ENCODE measurements around the gene FGGY.

FGGY gene

DNA sequence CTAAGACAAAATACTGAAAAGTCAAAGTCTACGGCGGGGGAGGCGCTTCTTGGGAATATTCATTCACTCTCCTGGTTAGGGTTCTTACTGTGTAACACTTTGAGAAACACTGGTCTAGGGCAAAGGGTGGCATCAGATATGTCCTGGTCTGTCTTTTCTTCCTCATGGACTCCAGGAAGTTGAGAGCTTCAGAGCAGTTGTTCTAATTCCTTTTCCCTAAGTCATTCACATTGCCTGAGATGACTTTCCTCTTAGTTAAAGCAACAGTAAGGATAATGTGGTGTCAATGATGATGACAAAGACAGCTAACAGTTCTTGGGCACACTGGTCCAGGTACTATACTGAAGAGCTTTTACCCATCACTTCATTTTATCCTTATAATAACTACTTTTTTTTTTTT, 27.0 kb downstream of the FGGY start:
- Histone ChIP-seq H3K9ac (ENCODE audit: low read depth in 1 of 2, low read length in 2 of 2) (no peak overlapping the region), H3K36me3 (ENCODE audit: control insufficient read depth in 1 of 2, insufficient read depth in 2 of 2, low read length in 2 of 2) (no peaks in the 10 kb centered on the region), H3K4me3 (ENCODE audit: low read depth in 1 of 2, low read length in 2 of 2) (no peak overlapping the region), H3K4me1 (ENCODE audit: control insufficient read depth in 1 of 2, insufficient read depth in 2 of 2, low read length in 2 of 2) (no peaks in the 10 kb centered on the region), H3K9me3 (ENCODE audit: control insufficient read depth in 1 of 2, low read length in 2 of 2) (no peaks in the 10 kb centered on the region), H3K27ac (ENCODE audit: low read depth, low read length) (no peak overlapping the region), H3K27me3 (ENCODE audit: control insufficient read depth in 1 of 2, insufficient read depth in 2 of 2, low read length in 2 of 2) (no peaks in the 10 kb centered on the region)

- no peaks in the 10 kb centered on the region for H3K27me3 ChIP-seq (ENCODE audit: control insufficient read depth in 1 of 2, insufficient read depth in 2 of 2, low read length in 2 of 2)
- no peak overlapping the region for H3K27ac ChIP-seq (ENCODE audit: low read depth, low read length)
- H3K36me3 ChIP-seq (ENCODE audit: control insufficient read depth in 1 of 2, insufficient read depth in 2 of 2, low read length in 2 of 2): no peaks in the 10 kb centered on the region
- no peaks in the 10 kb centered on the region for H3K9me3 ChIP-seq (ENCODE audit: control insufficient read depth in 1 of 2, low read length in 2 of 2)
- no peaks in the 10 kb centered on the region for H3K4me1 ChIP-seq (ENCODE audit: control insufficient read depth in 1 of 2, insufficient read depth in 2 of 2, low read length in 2 of 2)
- no peak overlapping the region for H3K9ac ChIP-seq (ENCODE audit: low read depth in 1 of 2, low read length in 2 of 2)
- H3K4me3 ChIP-seq (ENCODE audit: low read depth in 1 of 2, low read length in 2 of 2): no peak overlapping the region
Observed at GRCh38 chr1:59328353-59328752, 31.5 kb downstream of the FGGY start.

- H3K4me3 ChIP-seq (ENCODE audit: low read depth in 1 of 2, low read length in 2 of 2): no peak overlapping the region
- H3K27me3 ChIP-seq (ENCODE audit: control insufficient read depth in 1 of 2, insufficient read depth in 2 of 2, low read length in 2 of 2): no peaks in the 10 kb centered on the region
- H3K9ac ChIP-seq (ENCODE audit: low read depth in 1 of 2, low read length in 2 of 2): no peak overlapping the region
- no peak overlapping the region for H3K27ac ChIP-seq (ENCODE audit: low read depth, low read length)
- no peaks in the 10 kb centered on the region for H3K4me1 ChIP-seq (ENCODE audit: control insufficient read depth in 1 of 2, insufficient read depth in 2 of 2, low read length in 2 of 2)
- H3K9me3 ChIP-seq (ENCODE audit: control insufficient read depth in 1 of 2, low read length in 2 of 2): no peaks in the 10 kb centered on the region
- no peaks in the 10 kb centered on the region for H3K36me3 ChIP-seq (ENCODE audit: control insufficient read depth in 1 of 2, insufficient read depth in 2 of 2, low read length in 2 of 2)
Observed at GRCh38 chr1:59329412-59330053, 32.6 kb downstream of the FGGY start.

DNA sequence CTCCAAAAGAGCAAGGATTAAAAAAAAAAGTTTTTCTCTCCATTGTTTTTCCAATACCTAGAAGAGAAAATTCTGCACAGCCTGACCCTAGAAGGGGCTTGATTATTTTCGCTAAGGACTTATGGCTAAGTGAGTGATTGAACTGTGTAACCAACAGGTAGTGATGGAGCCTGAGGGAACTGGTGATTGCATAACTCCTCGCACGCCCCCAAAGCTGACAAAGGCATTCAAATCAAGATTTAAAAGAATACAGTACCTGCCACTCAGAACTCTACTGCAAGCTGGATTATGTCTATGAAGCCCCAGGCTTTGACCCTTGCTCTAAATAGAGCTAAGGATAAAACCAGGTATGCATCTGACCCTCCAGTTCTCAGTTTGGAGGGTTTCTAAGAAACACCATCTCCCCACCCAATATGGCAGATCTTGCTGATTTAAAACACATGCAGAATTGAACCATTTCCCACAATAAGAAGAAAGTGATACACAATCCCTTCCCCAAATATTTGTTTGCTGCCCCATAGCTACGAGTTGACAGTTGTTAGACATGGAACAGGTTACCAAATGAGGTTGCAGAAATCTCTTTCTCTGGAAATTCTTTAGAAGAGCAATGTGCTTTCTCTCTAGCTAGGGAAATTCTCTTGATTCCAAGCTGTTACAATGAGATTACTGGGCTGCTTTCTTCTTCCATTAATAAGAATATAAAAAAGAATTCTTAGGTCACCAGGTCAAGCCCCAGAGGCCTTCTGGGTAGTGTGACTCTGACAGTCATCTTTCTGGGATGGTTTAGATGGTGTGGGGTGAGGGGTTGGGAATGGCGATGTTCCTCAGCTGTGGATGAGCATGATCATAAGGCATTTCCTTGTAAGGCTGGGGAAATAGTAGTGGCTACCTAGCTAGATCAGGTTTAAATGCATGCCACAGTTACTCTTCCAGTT, 35.1 kb downstream of the FGGY start:
- no peaks in the 10 kb centered on the region for H3K9me3 ChIP-seq (ENCODE audit: control insufficient read depth in 1 of 2, low read length in 2 of 2)
- no peak overlapping the region for H3K4me3 ChIP-seq (ENCODE audit: low read depth in 1 of 2, low read length in 2 of 2)
- no peaks in the 10 kb centered on the region for H3K36me3 ChIP-seq (ENCODE audit: control insufficient read depth in 1 of 2, insufficient read depth in 2 of 2, low read length in 2 of 2)
- no peak overlapping the region for H3K9ac ChIP-seq (ENCODE audit: low read depth in 1 of 2, low read length in 2 of 2)
- H3K4me1 ChIP-seq (ENCODE audit: control insufficient read depth in 1 of 2, insufficient read depth in 2 of 2, low read length in 2 of 2): no peaks in the 10 kb centered on the region
- H3K27me3 ChIP-seq (ENCODE audit: control insufficient read depth in 1 of 2, insufficient read depth in 2 of 2, low read length in 2 of 2): no peaks in the 10 kb centered on the region
- no peak overlapping the region for H3K27ac ChIP-seq (ENCODE audit: low read depth, low read length)

GRCh38 chr1:59332983-59333382, 36.1 kb downstream of the FGGY start:
- no peak overlapping the region for H3K4me3 ChIP-seq (ENCODE audit: low read depth in 1 of 2, low read length in 2 of 2)
- H3K4me1 ChIP-seq (ENCODE audit: control insufficient read depth in 1 of 2, insufficient read depth in 2 of 2, low read length in 2 of 2): no peaks in the 10 kb centered on the region
- H3K36me3 ChIP-seq (ENCODE audit: control insufficient read depth in 1 of 2, insufficient read depth in 2 of 2, low read length in 2 of 2): no peaks in the 10 kb centered on the region
- no peak overlapping the region for H3K27ac ChIP-seq (ENCODE audit: low read depth, low read length)
- H3K27me3 ChIP-seq (ENCODE audit: control insufficient read depth in 1 of 2, insufficient read depth in 2 of 2, low read length in 2 of 2): no peaks in the 10 kb centered on the region
- no peak overlapping the region for H3K9ac ChIP-seq (ENCODE audit: low read depth in 1 of 2, low read length in 2 of 2)
- H3K9me3 ChIP-seq (ENCODE audit: control insufficient read depth in 1 of 2, low read length in 2 of 2): no peaks in the 10 kb centered on the region

DNA sequence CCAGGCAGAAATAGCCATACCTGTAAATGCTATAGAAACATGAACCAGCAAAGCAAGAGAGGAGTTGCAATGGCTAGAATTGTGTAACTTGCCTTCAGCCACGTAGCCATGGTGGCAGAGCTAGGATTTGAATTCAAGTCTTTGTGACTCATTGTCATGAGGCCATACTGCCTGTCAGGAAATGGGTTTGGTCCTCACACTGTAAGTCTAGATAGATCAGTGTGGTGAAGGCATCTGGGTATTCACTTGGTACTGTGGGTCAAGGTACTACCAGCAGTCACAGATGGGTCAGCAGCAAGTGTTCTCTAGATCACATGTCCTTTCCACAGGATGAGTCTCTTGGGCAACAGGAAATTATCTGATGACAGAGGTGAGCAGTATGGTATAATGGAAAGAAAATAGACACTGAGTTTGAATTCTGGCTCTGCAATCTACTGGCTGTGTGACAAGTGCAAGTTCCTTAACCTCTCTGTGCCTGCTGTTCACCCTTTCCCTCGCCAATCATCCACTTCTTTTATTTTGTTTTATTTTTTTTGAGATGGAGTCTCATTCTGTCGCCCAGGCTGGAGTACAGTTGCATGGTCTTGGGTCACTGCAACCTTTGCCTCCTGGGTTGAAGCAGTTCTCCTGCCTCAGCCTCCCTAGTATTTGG, 36.9 kb downstream of the FGGY start:
- H3K9ac ChIP-seq (ENCODE audit: low read depth in 1 of 2, low read length in 2 of 2): no peak overlapping the region
- H3K4me3 ChIP-seq (ENCODE audit: low read depth in 1 of 2, low read length in 2 of 2): no peak overlapping the region
- no peak overlapping the region for H3K27ac ChIP-seq (ENCODE audit: low read depth, low read length)
- H3K36me3 ChIP-seq (ENCODE audit: control insufficient read depth in 1 of 2, insufficient read depth in 2 of 2, low read length in 2 of 2): no peaks in the 10 kb centered on the region
- H3K27me3 ChIP-seq (ENCODE audit: control insufficient read depth in 1 of 2, insufficient read depth in 2 of 2, low read length in 2 of 2): no peaks in the 10 kb centered on the region
- no peaks in the 10 kb centered on the region for H3K4me1 ChIP-seq (ENCODE audit: control insufficient read depth in 1 of 2, insufficient read depth in 2 of 2, low read length in 2 of 2)
- no peaks in the 10 kb centered on the region for H3K9me3 ChIP-seq (ENCODE audit: control insufficient read depth in 1 of 2, low read length in 2 of 2)

GRCh38 chr1:59340411-59341307, 43.8 kb downstream of the FGGY start:
- H3K9ac ChIP-seq (ENCODE audit: low read depth in 1 of 2, low read length in 2 of 2): no peak overlapping the region
- H3K4me3 ChIP-seq (ENCODE audit: low read depth in 1 of 2, low read length in 2 of 2): no peak overlapping the region
- H3K27ac ChIP-seq (ENCODE audit: low read depth, low read length): no peak overlapping the region
- no peaks in the 10 kb centered on the region for H3K9me3 ChIP-seq (ENCODE audit: control insufficient read depth in 1 of 2, low read length in 2 of 2)
- peaks cover 0 to 8% of the 10 kb centered on the region in 2 donors for H3K36me3 ChIP-seq (ENCODE audit: control insufficient read depth in 1 of 2, insufficient read depth in 2 of 2, low read length in 2 of 2)
- no peaks in the 10 kb centered on the region for H3K27me3 ChIP-seq (ENCODE audit: control insufficient read depth in 1 of 2, insufficient read depth in 2 of 2, low read length in 2 of 2)
- H3K4me1 ChIP-seq (ENCODE audit: control insufficient read depth in 1 of 2, insufficient read depth in 2 of 2, low read length in 2 of 2): no peaks in the 10 kb centered on the region

DNA sequence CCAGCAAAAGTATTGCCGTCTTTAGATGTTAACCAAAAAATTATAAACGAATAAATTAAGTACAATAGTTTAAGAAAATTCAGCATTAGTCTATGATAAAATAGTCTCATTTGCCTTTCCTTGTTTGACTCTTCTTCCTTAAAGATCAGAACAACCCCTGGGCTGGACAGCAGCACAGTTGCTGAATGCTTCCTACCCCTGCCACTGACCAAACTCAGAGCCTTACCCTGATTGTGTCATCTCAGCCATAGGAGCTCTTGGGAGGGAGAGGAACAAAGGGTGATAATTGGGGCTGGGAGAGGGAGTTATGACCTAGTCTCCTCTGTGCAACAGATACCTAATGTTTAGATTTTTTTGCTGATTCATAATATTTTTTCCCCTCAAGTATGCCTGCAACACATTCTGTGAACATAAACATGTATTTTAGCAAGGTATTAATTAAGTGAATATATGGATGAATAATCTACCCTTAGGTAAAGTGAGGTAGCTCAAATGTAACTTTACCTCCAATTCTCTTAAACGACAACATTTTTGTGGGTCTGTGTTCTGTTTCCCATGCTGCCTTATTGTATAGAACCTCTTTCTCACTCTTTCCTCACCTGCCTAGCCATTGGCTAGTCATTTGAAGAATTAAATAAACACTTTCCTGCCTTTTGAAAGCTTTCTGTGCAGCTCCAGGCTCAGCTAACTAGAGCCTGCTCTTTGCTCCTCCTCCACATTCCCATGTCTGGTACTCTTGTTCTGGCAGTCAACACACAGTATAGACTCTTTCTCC, 46.1 kb downstream of the FGGY start:
- no peaks in the 10 kb centered on the region for H3K4me1 ChIP-seq (ENCODE audit: control insufficient read depth in 1 of 2, insufficient read depth in 2 of 2, low read length in 2 of 2)
- H3K9me3 ChIP-seq (ENCODE audit: control insufficient read depth in 1 of 2, low read length in 2 of 2): no peaks in the 10 kb centered on the region
- H3K36me3 ChIP-seq (ENCODE audit: control insufficient read depth in 1 of 2, insufficient read depth in 2 of 2, low read length in 2 of 2): peaks cover 0 to 13% of the 10 kb centered on the region in 2 donors
- H3K9ac ChIP-seq (ENCODE audit: low read depth in 1 of 2, low read length in 2 of 2): no peak overlapping the region
- H3K4me3 ChIP-seq (ENCODE audit: low read depth in 1 of 2, low read length in 2 of 2): no peak overlapping the region
- H3K27ac ChIP-seq (ENCODE audit: low read depth, low read length): no peak overlapping the region
- H3K27me3 ChIP-seq (ENCODE audit: control insufficient read depth in 1 of 2, insufficient read depth in 2 of 2, low read length in 2 of 2): no peaks in the 10 kb centered on the region

DNA sequence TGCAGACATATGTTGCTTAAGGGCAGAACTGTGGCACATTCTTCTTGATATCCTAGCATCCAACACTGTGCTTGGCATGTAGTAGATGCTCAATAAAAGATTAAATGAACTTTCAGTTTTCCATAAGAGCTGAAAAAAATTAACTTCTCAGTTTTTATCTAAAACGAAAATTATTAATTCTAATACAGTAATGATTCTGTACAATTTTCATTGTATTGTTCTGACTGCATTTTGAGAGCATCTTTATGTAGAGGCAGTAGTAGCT, 46.6 kb downstream of the FGGY start:
- Histone ChIP-seq H3K9ac (ENCODE audit: low read depth in 1 of 2, low read length in 2 of 2) (no peak overlapping the region), H3K27ac (ENCODE audit: low read depth, low read length) (no peak overlapping the region), H3K9me3 (ENCODE audit: control insufficient read depth in 1 of 2, low read length in 2 of 2) (no peaks in the 10 kb centered on the region), H3K27me3 (ENCODE audit: control insufficient read depth in 1 of 2, insufficient read depth in 2 of 2, low read length in 2 of 2) (no peaks in the 10 kb centered on the region), H3K4me3 (ENCODE audit: low read depth in 1 of 2, low read length in 2 of 2) (no peak overlapping the region), H3K36me3 (ENCODE audit: control insufficient read depth in 1 of 2, insufficient read depth in 2 of 2, low read length in 2 of 2) (peaks cover 0 to 13% of the 10 kb centered on the region in 2 donors), H3K4me1 (ENCODE audit: control insufficient read depth in 1 of 2, insufficient read depth in 2 of 2, low read length in 2 of 2) (no peaks in the 10 kb centered on the region)
